ENCODE data around the gene SNRPA. TPM values are rescaled to one million over a fixed set of nuclear protein-coding genes. Genes with fewer than 3 reads are reported as not detected.
A peak's percentile ranks its signal among the peaks of the same experiment; 100 is the strongest.

SNRPA gene
- total RNA-seq, 1 donor: 20.6 TPM

GRCh38 chr19:40718774-40719391 lies 32.1 kb upstream of the SNRPA start:
- H2AFZ ChIP-seq (ENCODE audit: low read length): peak overlapping the region; percentile 69
- no peak for TF ChIP-seq CTCF (IDR thresholded peaks at IDR 0.05; ENCODE audit: extremely low read depth, low read depth, low read length)
- H3K79me2 ChIP-seq (ENCODE audit: insufficient read depth, low read length): peaks cover 71% of the 10 kb centered on the region
- H3K4me3 ChIP-seq (ENCODE audit: insufficient read depth, low read length): peak overlapping the region; percentile 86
- H3K27me3 ChIP-seq (ENCODE audit: insufficient read depth, low read length): no peaks in the 10 kb centered on the region
- peaks cover 10% of the 10 kb centered on the region for H4K20me1 ChIP-seq (ENCODE audit: insufficient read depth, low read length)
- H3K27ac ChIP-seq (ENCODE audit: low read depth, low read length): peak overlapping the region; percentile 100
- H3K4me1 ChIP-seq (ENCODE audit: insufficient read depth, low read length): peaks cover 53% of the 10 kb centered on the region
- H3K9me3 ChIP-seq (ENCODE audit: low read depth, low read length): no peaks in the 10 kb centered on the region
- peaks cover 3% of the 10 kb centered on the region for H3K36me3 ChIP-seq (ENCODE audit: insufficient read depth, low read length)
- peak; percentile 92 for DNase-seq (ENCODE audit: insufficient read length, low spot score, missing footprints)
- peak overlapping the region; percentile 77 for H3K4me2 ChIP-seq (ENCODE audit: insufficient read depth, low read length)

- Histone ChIP-seq H3K27ac (ENCODE audit: low read depth, low read length) (peak overlapping the region; percentile 100), H3K4me2 (ENCODE audit: insufficient read depth, low read length) (peak overlapping the region; percentile 77)
Observed at GRCh38 chr19:40719414-40719894, 31.5 kb upstream of the SNRPA start.

GRCh38 chr19:40721140-40721486 lies 29.9 kb upstream of the SNRPA start:
- no peak for TF ChIP-seq CTCF (IDR thresholded peaks at IDR 0.05; ENCODE audit: extremely low read depth, low read depth, low read length)
- H3K4me3 ChIP-seq (ENCODE audit: insufficient read depth, low read length): no peak overlapping the region
- peaks cover 80% of the 10 kb centered on the region for H3K79me2 ChIP-seq (ENCODE audit: insufficient read depth, low read length)
- H3K27ac ChIP-seq (ENCODE audit: low read depth, low read length): peak overlapping the region; percentile 56
- peaks cover 19% of the 10 kb centered on the region for H3K36me3 ChIP-seq (ENCODE audit: insufficient read depth, low read length)
- peak overlapping the region; percentile 77 for H3K4me2 ChIP-seq (ENCODE audit: insufficient read depth, low read length)
- H2AFZ ChIP-seq (ENCODE audit: low read length): no peak overlapping the region
- H3K27me3 ChIP-seq (ENCODE audit: insufficient read depth, low read length): no peaks in the 10 kb centered on the region
- peak; percentile 63 for DNase-seq (ENCODE audit: insufficient read length, low spot score, missing footprints)
- peaks cover 15% of the 10 kb centered on the region for H4K20me1 ChIP-seq (ENCODE audit: insufficient read depth, low read length)
- H3K9me3 ChIP-seq (ENCODE audit: low read depth, low read length): no peaks in the 10 kb centered on the region
- H3K4me1 ChIP-seq (ENCODE audit: insufficient read depth, low read length): peaks cover 39% of the 10 kb centered on the region

More at GRCh38 chr19:40719414-40719894, 31.5 kb upstream of the SNRPA start:
- peak overlapping the region; percentile 86 for H3K4me3 ChIP-seq (ENCODE audit: insufficient read depth, low read length)
- peaks cover 50% of the 10 kb centered on the region for H3K4me1 ChIP-seq (ENCODE audit: insufficient read depth, low read length)
- DNase-seq (ENCODE audit: insufficient read length, low spot score, missing footprints): no peak
- TF ChIP-seq CTCF (IDR thresholded peaks at IDR 0.05; ENCODE audit: extremely low read depth, low read depth, low read length): no peak
- H3K36me3 ChIP-seq (ENCODE audit: insufficient read depth, low read length): peaks cover 9% of the 10 kb centered on the region
- no peak overlapping the region for H2AFZ ChIP-seq (ENCODE audit: low read length)
- no peaks in the 10 kb centered on the region for H3K9me3 ChIP-seq (ENCODE audit: low read depth, low read length)
- no peaks in the 10 kb centered on the region for H3K27me3 ChIP-seq (ENCODE audit: insufficient read depth, low read length)
- peaks cover 71% of the 10 kb centered on the region for H3K79me2 ChIP-seq (ENCODE audit: insufficient read depth, low read length)
- peaks cover 15% of the 10 kb centered on the region for H4K20me1 ChIP-seq (ENCODE audit: insufficient read depth, low read length)

GRCh38 chr19:40721936-40722661 lies 28.9 kb upstream of the SNRPA start:
- peaks cover 35% of the 10 kb centered on the region for H3K4me1 ChIP-seq (ENCODE audit: insufficient read depth, low read length)
- peaks cover 83% of the 10 kb centered on the region for H3K79me2 ChIP-seq (ENCODE audit: insufficient read depth, low read length)
- no peak overlapping the region for H2AFZ ChIP-seq (ENCODE audit: low read length)
- no peak for TF ChIP-seq CTCF (IDR thresholded peaks at IDR 0.05; ENCODE audit: extremely low read depth, low read depth, low read length)
- H3K4me2 ChIP-seq (ENCODE audit: insufficient read depth, low read length): peak overlapping the region; percentile 50
- peak; percentile 79 for DNase-seq (ENCODE audit: insufficient read length, low spot score, missing footprints)
- peak overlapping the region; percentile 33 for H3K27ac ChIP-seq (ENCODE audit: low read depth, low read length)
- H3K36me3 ChIP-seq (ENCODE audit: insufficient read depth, low read length): peaks cover 27% of the 10 kb centered on the region
- H3K4me3 ChIP-seq (ENCODE audit: insufficient read depth, low read length): peak overlapping the region; percentile 16
- no peaks in the 10 kb centered on the region for H3K27me3 ChIP-seq (ENCODE audit: insufficient read depth, low read length)
- peaks cover 15% of the 10 kb centered on the region for H4K20me1 ChIP-seq (ENCODE audit: insufficient read depth, low read length)
- no peaks in the 10 kb centered on the region for H3K9me3 ChIP-seq (ENCODE audit: low read depth, low read length)
